Ovary (tissue), 3 donors: ENCODE measurements around the gene LRRC57.

Experiments used
- CTCF ChIP-seq, 3 donors: fragments of 450-650 bp in 2 of 3; fragments of 200-600 bp in 1 of 3; IDR thresholded peaks; one replicate each; pipeline versions ENCODE4 v1.5.1 to v1.8.0; 2016 to 2022; ENCODE audit warnings: antibody characterized with exemption in 3 of 3, mild to moderate bottlenecking in 1 of 3
- EP300 ChIP-seq: sonication (generic); formaldehyde crosslinking; IDR thresholded peaks from one replicate; pipeline ENCODE4 v1.6.1; 2017; ENCODE audit warnings: antibody characterized with exemption
- POLR2A ChIP-seq: fragments of 450-650 bp; IDR thresholded peaks from one replicate; pipeline ENCODE4 v1.6.1; 2017; ENCODE audit warnings: antibody characterized with exemption, mild to moderate bottlenecking, moderate library complexity
- donor health status: DM: no; HTN: no; CAD: no.

DNA sequence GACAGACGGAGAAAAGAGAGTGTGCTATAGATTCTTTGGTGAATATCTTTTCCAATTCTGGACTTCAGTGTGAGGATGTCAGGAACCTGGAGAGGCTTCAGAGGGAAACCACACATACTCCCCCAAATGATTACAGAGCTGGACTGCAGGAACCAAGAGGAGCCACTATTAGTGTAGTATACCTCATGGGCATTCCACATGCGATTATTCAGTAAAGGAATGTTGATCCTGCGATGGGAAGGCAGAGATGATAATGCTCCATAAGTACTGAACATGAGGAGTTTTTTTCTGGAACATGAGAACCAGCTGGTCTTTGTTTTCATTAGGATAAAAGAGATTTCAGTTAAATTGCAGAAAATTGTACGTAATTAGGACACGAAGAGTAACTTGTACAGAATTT, 45.5 kb upstream of the LRRC57 start:
- TF ChIP-seq POLR2A (no peak), CTCF (IDR thresholded peaks at IDR 0.05) (no peak), EP300 (no peak)
